HEK293 (cell line): Measurements from ENCODE around the gene PHF20.
A peak's percentile ranks its signal among the peaks of the same experiment; 100 is the strongest.

Experiments used
- ATF2 ChIP-seq: fragments of 450-650 bp; formaldehyde crosslinking; IDR thresholded peaks from 2 replicates; pipeline ENCODE4 v1.5.1; 2016; ENCODE audit warnings: missing biosample characterization, missing genetic modification characterization, low read depth
- IKZF3 ChIP-seq: fragments of 450-650 bp; IDR thresholded peaks from 2 replicates; pipeline ENCODE4 v1.5.0; 2018; ENCODE audit warnings: missing biosample characterization, mild to moderate bottlenecking, missing genetic modification characterization, moderate library complexity
- MYNN ChIP-seq: fragments of 450-650 bp; formaldehyde crosslinking; IDR thresholded peaks from 2 replicates; pipeline ENCODE4 v1.5.1; 2016; ENCODE audit warnings: missing biosample characterization, missing genetic modification characterization, borderline replicate concordance
- PRDM10 ChIP-seq: fragments of 450-650 bp; formaldehyde crosslinking; IDR thresholded peaks from 2 replicates; pipeline ENCODE4 v1.5.1; 2016; ENCODE audit warnings: missing biosample characterization, missing genetic modification characterization
- SP2 ChIP-seq: fragments of 450-650 bp; formaldehyde crosslinking; IDR thresholded peaks from 2 replicates; pipeline ENCODE4 v1.5.1; 2016; ENCODE audit warnings: missing biosample characterization, missing genetic modification characterization
- ZBTB11 ChIP-seq: fragments of 450-650 bp; formaldehyde crosslinking; conservative IDR thresholded peaks from 2 replicates; pipeline ENCODE4 v1.5.1; 2016; ENCODE audit warnings: low read depth, missing biosample characterization, missing genetic modification characterization
- ZBTB8A ChIP-seq: fragments of 450-650 bp; formaldehyde crosslinking; IDR thresholded peaks from 2 replicates; pipeline ENCODE4 v1.5.1; 2016; ENCODE audit warnings: missing biosample characterization, missing genetic modification characterization
- ZNF184 ChIP-seq: fragments of 450-650 bp; IDR thresholded peaks from 2 replicates; pipeline ENCODE4 v1.5.1; 2018; ENCODE audit warnings: missing biosample characterization, mild to moderate bottlenecking, missing genetic modification characterization
- ZNF221 ChIP-seq: fragments of 450-650 bp; formaldehyde crosslinking; IDR thresholded peaks from 2 replicates; pipeline ENCODE4 v1.5.1; 2017; ENCODE audit warnings: missing biosample characterization, missing genetic modification characterization, borderline replicate concordance
- ZNF311 ChIP-seq: fragments of 450-650 bp; formaldehyde crosslinking; IDR thresholded peaks from 2 replicates; pipeline ENCODE4 v1.5.1; 2017; ENCODE audit warnings: missing biosample characterization, missing genetic modification characterization, borderline replicate concordance
- ZNF324 ChIP-seq: fragments of 450-650 bp; formaldehyde crosslinking; IDR thresholded peaks from 2 replicates; pipeline ENCODE4 v1.5.1; 2016; ENCODE audit warnings: missing biosample characterization, missing genetic modification characterization
- ZNF350 ChIP-seq: fragments of 450-650 bp; formaldehyde crosslinking; IDR thresholded peaks from 2 replicates; pipeline ENCODE4 v1.5.0; 2017; ENCODE audit warnings: missing biosample characterization, mild to moderate bottlenecking, missing genetic modification characterization
- ZNF518A ChIP-seq: fragments of 450-650 bp; formaldehyde crosslinking; conservative IDR thresholded peaks from 2 replicates; pipeline ENCODE4 v1.5.1; 2016; ENCODE audit warnings: low read depth, missing biosample characterization, missing genetic modification characterization
- ZNF558 ChIP-seq: fragments of 450-650 bp; formaldehyde crosslinking; IDR thresholded peaks from 2 replicates; pipeline ENCODE4 v1.5.1; 2016; ENCODE audit warnings: missing biosample characterization, missing genetic modification characterization
- ZNF660 ChIP-seq: fragments of 450-650 bp; IDR thresholded peaks from 2 replicates; pipeline ENCODE4 v1.5.1; 2018; ENCODE audit warnings: missing biosample characterization, mild to moderate bottlenecking, missing genetic modification characterization
- ZNF664 ChIP-seq: fragments of 450-650 bp; formaldehyde crosslinking; IDR thresholded peaks from 2 replicates; pipeline ENCODE4 v1.5.1; 2016; ENCODE audit warnings: missing biosample characterization, missing genetic modification characterization
- ZNF677 ChIP-seq: fragments of 450-650 bp; IDR thresholded peaks from 2 replicates; pipeline ENCODE4 v1.5.0; 2018; ENCODE audit warnings: missing biosample characterization, mild to moderate bottlenecking, missing genetic modification characterization, moderate library complexity
- ZNF704 ChIP-seq: fragments of 450-650 bp; formaldehyde crosslinking; IDR thresholded peaks from 2 replicates; pipeline ENCODE4 v1.5.1; 2016; ENCODE audit warnings: missing biosample characterization, missing genetic modification characterization
- ZNF768 ChIP-seq: fragments of 450-650 bp; formaldehyde crosslinking; IDR thresholded peaks from 2 replicates; pipeline ENCODE4 v1.5.1; 2018; ENCODE audit warnings: missing biosample characterization, mild to moderate bottlenecking, missing genetic modification characterization
- ZNF785 ChIP-seq: fragments of 450-650 bp; formaldehyde crosslinking; IDR thresholded peaks from 2 replicates; pipeline ENCODE4 v1.5.1; 2016; ENCODE audit warnings: missing biosample characterization, missing genetic modification characterization
- ZNF837 ChIP-seq: fragments of 450-650 bp; formaldehyde crosslinking; IDR thresholded peaks from 2 replicates; pipeline ENCODE4 v1.5.1; 2016; ENCODE audit warnings: missing biosample characterization, missing genetic modification characterization
- ZNF843 ChIP-seq: fragments of 450-650 bp; formaldehyde crosslinking; IDR thresholded peaks from 2 replicates; pipeline ENCODE4 v1.5.1; 2016; ENCODE audit warnings: missing biosample characterization, missing genetic modification characterization
- ZSCAN23 ChIP-seq: fragments of 450-650 bp; formaldehyde crosslinking; IDR thresholded peaks from 2 replicates; pipeline ENCODE4 v1.5.1; 2016; ENCODE audit warnings: missing biosample characterization, missing genetic modification characterization
- ZXDB ChIP-seq: fragments of 450-650 bp; formaldehyde crosslinking; IDR thresholded peaks from 2 replicates; pipeline ENCODE4 v1.5.1; 2016; ENCODE audit warnings: missing biosample characterization, missing genetic modification characterization

The PHF20 gene

GRCh38 chr20:35741892-35742740 is 29.7 kb upstream of the PHF20 start, which contains the start of gene RBM39 (continued):
- TF ChIP-seq ZNF704 (tag by site-specific recombination) = no peak
- TF ChIP-seq ATF2 (tag by site-specific recombination) = no peak; the same call in 1 of the 2 replicates
- peak; percentile 96 for TF ChIP-seq ZNF324
- peak; percentile 65; the same call in 1 of the 2 replicates for TF ChIP-seq ZNF558
- TF ChIP-seq ZNF311 = no peak
- peak; percentile 81 for TF ChIP-seq ZNF843 (tag by site-specific recombination)
- TF ChIP-seq ZNF837 = no peak
- TF ChIP-seq ZNF350 = no peak
- peak; percentile 63 for TF ChIP-seq PRDM10 (tag by site-specific recombination)
- no peak for TF ChIP-seq ZNF677
- TF ChIP-seq MYNN (tag by site-specific recombination) = no peak
- peak; percentile 14; the same call in 1 of the 2 replicates for TF ChIP-seq ZNF664
- TF ChIP-seq ZNF221 (tag by site-specific recombination) = no peak
- TF ChIP-seq ZNF785 (tag by site-specific recombination) = 0 out of 2 replicates have a peak, but pooled peaks have one; percentile 31
- TF ChIP-seq ZXDB (tag by site-specific recombination) = peak; percentile 100
- peak; percentile 74 for TF ChIP-seq ZBTB11 (tag by site-specific recombination)
- TF ChIP-seq ZNF518A (tag by site-specific recombination) = peak; percentile 73
- peak; percentile 71 for TF ChIP-seq ZBTB8A (tag by site-specific recombination)
- 0 out of 2 replicates have a peak, but pooled peaks have one; percentile 18 for TF ChIP-seq IKZF3 (tag by site-specific recombination)
- peak; percentile 98 for TF ChIP-seq SP2 (tag by site-specific recombination)
- TF ChIP-seq ZNF184 (tag by site-specific recombination) = no peak
- no peak for TF ChIP-seq ZNF768 (tag by site-specific recombination)
- TF ChIP-seq ZNF660 (tag by site-specific recombination) = peak; percentile 59
- TF ChIP-seq ZSCAN23 (tag by site-specific recombination) = 0 out of 2 replicates have a peak, but pooled peaks have one; percentile 45
